Transverse colon (tissue), 4 donors: ENCODE results near the gene ADNP.

Experiments used
- CTCF ChIP-seq, 5 experiments: fragments of 200-600 bp in 3 of 5; fragments of 450-650 bp in 2 of 5; sonication (generic) in 3 of 5; IDR thresholded peaks; 1 replicate in 2 of 5; 2 replicates in 3 of 5; pipeline ENCODE4 v1.5.1; 2016 to 2017; ENCODE audit warnings: antibody characterized with exemption in 5 of 5, inconsistent platforms in 3 of 5, mild to moderate bottlenecking in 2 of 5, moderate library complexity in 1 of 5
- EP300 ChIP-seq: sonication (generic); formaldehyde crosslinking; IDR thresholded peaks from one replicate; pipeline ENCODE4 v1.6.1; 2017; ENCODE audit warnings: antibody characterized with exemption, low read depth
- POLR2AphosphoS5 ChIP-seq, 3 donors: sonication (generic); formaldehyde crosslinking; IDR thresholded peaks; one replicate each; pipeline ENCODE4 v1.6.1; 2016; ENCODE audit warnings: antibody characterized with exemption in 3 of 3

GRCh38 chr20:50911716-50912115, 19.5 kb downstream of the ADNP start:
- TF ChIP-seq CTCF (IDR thresholded peaks at IDR 0.05) (no peak), EP300 (no peak), POLR2AphosphoS5 (IDR thresholded peaks at IDR 0.05) (no peak)
